PC-9 (cell line): Measurements from ENCODE around the gene TRIM45. TPM values are rescaled to one million over a fixed set of nuclear protein-coding genes. Genes with fewer than 3 reads are reported as not detected.
A peak's percentile ranks its signal among the peaks of the same experiment; 100 is the strongest.

ENCODE experiments used
- BruUV-seq: library from RNA; stranded (reverse); fragments of 400-500 nt; replicated peaks from 2 replicates; lab custom pipeline; 2021; lab: Mats Ljungman, UMichigan
- CTCF ChIA-PET: fragments of 300-600 bp; sonication (Branson Sonifier 250); formaldehyde crosslinking; loops from one replicate; lab custom pipeline; 2022; ENCODE audit warnings: antibody characterized with exemption; lab: Charles Lee
- POLR2A ChIA-PET: fragments of 300-600 bp; sonication (Branson Sonifier 250); formaldehyde crosslinking; loops from one replicate; lab custom pipeline; 2022; ENCODE audit warnings: antibody characterized with exemption; ENCODE audit not compliant: unreplicated experiment; lab: Charles Lee
- DNase-seq, 2 experiments: peaks; one replicate each; pipeline versions ENCODE4 v3.0.0 to v3.0.0-alpha.2; 2015 to 2022; ENCODE audit warnings: mixed read lengths in 1 of 2
- H2AFZ ChIP-seq: fragments of 200-600 bp; sonication (generic); 2 replicates; pipeline ENCODE4 v1.8.1; 2017; ENCODE audit warnings: antibody characterized with exemption
- H3F3A ChIP-seq: fragments of 200-600 bp; sonication (generic); 2 replicates; pipeline ENCODE4 v1.8.1; 2017; ENCODE audit warnings: antibody characterized with exemption, mild to moderate bottlenecking, low read depth; ENCODE audit not compliant: insufficient read depth
- H3K27ac ChIP-seq: fragments of 200-600 bp; sonication (generic); 2 replicates; pipeline ENCODE4 v1.6.1; 2016; ENCODE audit warnings: mixed run types
- H3K27me3 ChIP-seq: fragments of 200-600 bp; sonication (generic); 2 replicates; pipeline ENCODE4 v1.6.1; 2016; ENCODE audit warnings: low read depth, mixed run types; ENCODE audit not compliant: insufficient read depth
- H3K36me3 ChIP-seq: fragments of 200-600 bp; sonication (generic); 2 replicates; pipeline ENCODE4 v1.6.1; 2016; ENCODE audit warnings: low read depth, mixed run types
- H3K4me1 ChIP-seq: fragments of 200-600 bp; sonication (generic); replicated peaks from 2 replicates; pipeline ENCODE4 v1.6.1; 2016; ENCODE audit warnings: mixed run types; ENCODE audit not compliant: insufficient read depth
- H3K4me2 ChIP-seq: fragments of 200-600 bp; sonication (generic); 2 replicates; pipeline ENCODE4 v1.6.1; 2017; ENCODE audit warnings: mixed run types
- H3K4me3 ChIP-seq: fragments of 200-600 bp; sonication (generic); 2 replicates; pipeline ENCODE4 v1.6.1; 2016; ENCODE audit warnings: mixed run types
- H3K79me2 ChIP-seq: fragments of 200-600 bp; sonication (generic); 2 replicates; pipeline ENCODE4 v1.6.1; 2017; ENCODE audit warnings: low read depth, mixed run types
- H3K9me2 ChIP-seq: fragments of 200-600 bp; sonication (generic); 2 replicates; pipeline ENCODE4 v1.8.1; 2017; ENCODE audit warnings: mild to moderate bottlenecking; ENCODE audit not compliant: insufficient read depth
- H3K9me3 ChIP-seq: fragments of 200-600 bp; sonication (generic); 2 replicates; pipeline ENCODE4 v1.8.1; 2016; ENCODE audit warnings: low read depth; ENCODE audit not compliant: insufficient read depth
- H4K20me1 ChIP-seq: fragments of 200-600 bp; sonication (generic); 2 replicates; pipeline ENCODE4 v1.8.1; 2017; ENCODE audit not compliant: insufficient read depth
- EZH2 ChIP-seq: fragments of 200-600 bp; sonication (generic); IDR thresholded peaks from 2 replicates; pipeline ENCODE4 v1.8.0; 2017; ENCODE audit warnings: antibody characterized with exemption, low read depth
- intact Hi-C: fragments of 100-400 bp; cut with micrococcal nuclease; formaldehyde crosslinking; loops from one replicate; pipeline ENCODE4 v1.10.0; 2022; ENCODE audit not compliant: unreplicated experiment
- total RNA-seq: library from RNA; stranded (reverse); gene quantifications from 2 replicates; pipeline ENCODE4 v1.2.3, GENCODE V29; 2021
- TF ChIP-seq, protein P1 (sequence below): fragments of 200-600 bp; sonication (generic); conservative IDR thresholded peaks from 2 replicates; pipeline ENCODE4 v1.6.1; 2017; ENCODE audit warnings: mixed run types, antibody characterized with exemption, mild to moderate bottlenecking, moderate library complexity

The TRIM45 gene
- total RNA-seq, 1 experiment from 2014 or later: 10.0 TPM

DNA sequence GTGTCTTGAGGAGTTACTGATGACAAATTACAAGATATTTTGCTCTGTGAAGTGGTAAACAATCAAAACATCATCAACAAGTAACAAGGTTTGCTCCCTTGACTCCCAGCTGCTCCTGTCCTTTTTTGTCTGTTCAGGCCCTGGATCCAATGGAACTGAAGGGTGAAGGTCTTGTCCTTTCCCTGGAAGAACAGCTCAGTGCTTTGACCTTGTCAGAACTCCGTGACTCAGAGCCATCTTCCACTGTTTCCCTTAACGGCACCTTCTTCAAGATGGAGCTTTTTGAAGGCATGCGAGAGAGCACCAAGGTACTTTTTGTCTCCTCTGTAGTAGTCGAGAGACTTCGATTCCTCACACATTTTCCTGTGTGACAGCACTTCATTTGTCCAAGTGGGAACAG is 29.0 kb downstream of the TRIM45 start:
- Histone ChIP-seq H3K27me3 (no peaks in the 10 kb centered on the region), H3K36me3 (peaks cover 72% of the 10 kb centered on the region), H3K4me2 (no peak overlapping the region), H3F3A (no peaks in the 10 kb centered on the region; the same call in 1 of the 2 replicates), H3K9me3 (no peaks in the 10 kb centered on the region), H3K4me1 (peaks cover 13% of the 10 kb centered on the region; the same call in 1 of the 2 replicates), H2AFZ (no peak overlapping the region), H4K20me1 (no peaks in the 10 kb centered on the region), H3K4me3 (no peak overlapping the region), H3K9me2 (no peaks in the 10 kb centered on the region; the same call in 1 of the 2 replicates), H3K79me2 (no peaks in the 10 kb centered on the region), H3K27ac (no peak overlapping the region)
- TF ChIP-seq, protein P1, sequence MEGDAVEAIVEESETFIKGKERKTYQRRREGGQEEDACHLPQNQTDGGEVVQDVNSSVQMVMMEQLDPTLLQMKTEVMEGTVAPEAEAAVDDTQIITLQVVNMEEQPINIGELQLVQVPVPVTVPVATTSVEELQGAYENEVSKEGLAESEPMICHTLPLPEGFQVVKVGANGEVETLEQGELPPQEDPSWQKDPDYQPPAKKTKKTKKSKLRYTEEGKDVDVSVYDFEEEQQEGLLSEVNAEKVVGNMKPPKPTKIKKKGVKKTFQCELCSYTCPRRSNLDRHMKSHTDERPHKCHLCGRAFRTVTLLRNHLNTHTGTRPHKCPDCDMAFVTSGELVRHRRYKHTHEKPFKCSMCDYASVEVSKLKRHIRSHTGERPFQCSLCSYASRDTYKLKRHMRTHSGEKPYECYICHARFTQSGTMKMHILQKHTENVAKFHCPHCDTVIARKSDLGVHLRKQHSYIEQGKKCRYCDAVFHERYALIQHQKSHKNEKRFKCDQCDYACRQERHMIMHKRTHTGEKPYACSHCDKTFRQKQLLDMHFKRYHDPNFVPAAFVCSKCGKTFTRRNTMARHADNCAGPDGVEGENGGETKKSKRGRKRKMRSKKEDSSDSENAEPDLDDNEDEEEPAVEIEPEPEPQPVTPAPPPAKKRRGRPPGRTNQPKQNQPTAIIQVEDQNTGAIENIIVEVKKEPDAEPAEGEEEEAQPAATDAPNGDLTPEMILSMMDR: no peak
- TF ChIP-seq EZH2: no peak
- DNase-seq: no peak
- intact Hi-C loops: no loop called here
- POLR2A ChIA-PET: interaction anchor here (0.5 to 0.6 kb wide), 4 partner anchors 136 to 429 kb away, joined by 4 to 11 read pairs (median 5); no protein-coding TSS in a partner anchor
- BruUV-seq: TSS peak; percentile 90
- CTCF ChIA-PET: interaction anchor here (0.7 to 1.3 kb wide), 3 partner anchors 18 to 265 kb away, joined by 3 to 4 read pairs (median 4); no protein-coding TSS in a partner anchor

DNA sequence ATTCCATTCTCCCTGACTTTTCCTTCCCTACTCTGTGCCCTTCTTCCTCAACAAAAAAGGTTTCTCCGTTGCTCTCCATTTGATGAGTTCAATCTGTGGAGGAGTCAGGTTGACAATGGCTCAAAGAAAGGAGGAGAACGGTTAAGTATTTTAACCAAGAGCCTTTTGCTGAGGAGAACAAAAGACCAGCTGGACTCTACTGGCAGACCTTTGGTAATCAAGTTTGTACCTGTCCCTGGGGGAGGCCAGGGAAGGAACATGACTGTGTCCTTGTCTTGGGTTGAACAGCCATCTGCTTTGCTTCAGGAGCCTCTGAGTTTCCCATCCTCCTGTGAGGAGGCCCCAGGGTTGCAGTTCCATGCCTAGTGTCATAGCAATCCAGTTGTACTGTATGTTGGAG is 31.6 kb downstream of the TRIM45 start:
- Histone ChIP-seq H3K9me2 (no peaks in the 10 kb centered on the region; the same call in 1 of the 2 replicates), H3K79me2 (no peaks in the 10 kb centered on the region), H3K9me3 (no peaks in the 10 kb centered on the region), H3F3A (no peaks in the 10 kb centered on the region; the same call in 1 of the 2 replicates), H3K4me1 (peaks cover 13% of the 10 kb centered on the region; the same call in 1 of the 2 replicates), H3K4me3 (no peak overlapping the region), H3K36me3 (peaks cover 52% of the 10 kb centered on the region), H3K4me2 (no peak overlapping the region), H4K20me1 (no peaks in the 10 kb centered on the region), H3K27me3 (no peaks in the 10 kb centered on the region), H2AFZ (no peak overlapping the region), H3K27ac (no peak overlapping the region)
- intact Hi-C loops: no loop called here
- BruUV-seq: no TSS peak
- no peak for DNase-seq
- ChIA-PET CTCF (no interaction called here), POLR2A (no interaction called here)
- no peak for TF ChIP-seq EZH2
- TF ChIP-seq, protein P1: no peak

DNA sequence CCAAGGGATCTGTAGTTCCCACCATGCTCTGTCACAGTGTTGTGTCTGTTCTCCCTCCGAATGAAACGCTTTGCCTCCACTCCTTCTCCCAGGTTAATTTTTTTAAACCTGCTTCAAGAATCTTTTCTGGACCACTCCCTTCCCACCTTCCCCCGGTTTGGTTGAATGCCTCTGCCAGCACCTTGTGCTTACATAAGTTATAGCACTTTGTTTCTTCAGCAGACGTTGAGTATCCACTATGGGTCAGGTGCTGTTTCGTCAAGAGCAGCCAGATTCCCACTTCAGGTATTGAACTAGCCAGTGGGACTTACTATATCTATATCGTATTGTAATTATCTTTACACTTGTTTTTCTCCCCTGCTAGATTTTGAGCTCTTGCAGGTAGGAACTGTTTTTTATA is 33.9 kb downstream of the TRIM45 start:
- no peaks in the 10 kb centered on the region; the same call in 1 of the 2 replicates for H3K9me2 ChIP-seq
- no peak overlapping the region for H3K27ac ChIP-seq
- H3K4me1 ChIP-seq: 0 out of 2 replicates have a peak, but pooled peaks cover 3% of the 10 kb centered on the region
- CTCF ChIA-PET: no interaction called here
- H4K20me1 ChIP-seq: no peaks in the 10 kb centered on the region
- TF ChIP-seq, protein P1: no peak
- TF ChIP-seq EZH2: no peak
- DNase-seq: no peak
- H3K9me3 ChIP-seq: no peaks in the 10 kb centered on the region
- no peak overlapping the region for H2AFZ ChIP-seq
- H3K79me2 ChIP-seq: no peaks in the 10 kb centered on the region
- H3K4me3 ChIP-seq: no peak overlapping the region
- POLR2A ChIA-PET: interaction anchor here (0.6 kb wide), 1 partner anchor 711 kb away, joined by 9 read pairs; no protein-coding TSS in a partner anchor
- BruUV-seq: no TSS peak
- no peak overlapping the region for H3K4me2 ChIP-seq
- intact Hi-C loops: no loop called here
- no peaks in the 10 kb centered on the region; the same call in 1 of the 2 replicates for H3F3A ChIP-seq
- H3K27me3 ChIP-seq: no peaks in the 10 kb centered on the region
- H3K36me3 ChIP-seq: peaks cover 42% of the 10 kb centered on the region
